Suprapubic skin (tissue), 4 donors: Measurements from ENCODE around the gene CHAC2. TPM values are rescaled to one million over a fixed set of nuclear protein-coding genes. Genes with fewer than 3 reads are reported as not detected.

Source experiments
- DNase-seq, 2 donors: peaks; one replicate each; pipeline ENCODE4 v3.0.0-alpha.2; 2019; ENCODE audit warnings: low spot score in 2 of 2
- H3K27ac ChIP-seq: fragments of 200-600 bp; sonication (generic); one replicate; pipeline ENCODE4 v1.5.1; 2019
- H3K27me3 ChIP-seq: fragments of 200-600 bp; sonication (generic); one replicate; pipeline ENCODE4 v1.5.1; 2019
- H3K36me3 ChIP-seq: fragments of 200-600 bp; sonication (generic); one replicate; pipeline ENCODE4 v1.5.1; 2019
- H3K4me1 ChIP-seq: fragments of 200-600 bp; sonication (generic); one replicate; pipeline ENCODE4 v1.5.1; 2019
- H3K4me3 ChIP-seq: fragments of 200-600 bp; sonication (generic); one replicate; pipeline ENCODE4 v1.5.1; 2019; ENCODE audit warnings: mild to moderate bottlenecking
- H3K9me3 ChIP-seq: fragments of 200-600 bp; sonication (generic); one replicate; pipeline ENCODE4 v1.5.1; 2019
- EP300 ChIP-seq: sonication (generic); formaldehyde crosslinking; IDR thresholded peaks from one replicate; pipeline ENCODE4 v1.6.1; 2017; ENCODE audit warnings: antibody characterized with exemption
- POLR2A ChIP-seq, 2 donors: fragments of 450-650 bp; IDR thresholded peaks; one replicate each; pipeline ENCODE4 v1.6.1; 2017; ENCODE audit warnings: antibody characterized with exemption in 2 of 2, mild to moderate bottlenecking in 2 of 2, moderate library complexity in 2 of 2
- POLR2AphosphoS5 ChIP-seq, 3 donors: sonication (generic); formaldehyde crosslinking; IDR thresholded peaks; one replicate each; pipeline ENCODE4 v1.6.1; 2017; ENCODE audit warnings: antibody characterized with exemption in 3 of 3
- WGBS: methylation state at CpG from one replicate; pipeline ENCODE4 v1.1.5; 2018; 5-methylcytosine and 5-hydroxymethylcytosine counted together
- total RNA-seq, 4 donors: library from RNA; depleted of rRNA; stranded (reverse); fragments of >200 nt; gene quantifications; one replicate each; pipeline ENCODE4 v1.1.0, GENCODE V29; 2016
- TF ChIP-seq, protein P1 (sequence below), 2 donors: fragments of 200-600 bp in 1 of 2; fragments of 450-650 bp in 1 of 2; sonication (generic) in 1 of 2; IDR thresholded peaks; one replicate each; pipeline ENCODE4 v1.5.1; 2016 to 2019; ENCODE audit warnings: antibody characterized with exemption in 2 of 2, mild to moderate bottlenecking in 1 of 2, moderate library complexity in 1 of 2

The CHAC2 gene
- total RNA-seq, 4 donors from 2014 or later: 1.4 to 6.4 (median 3.0) TPM

DNA sequence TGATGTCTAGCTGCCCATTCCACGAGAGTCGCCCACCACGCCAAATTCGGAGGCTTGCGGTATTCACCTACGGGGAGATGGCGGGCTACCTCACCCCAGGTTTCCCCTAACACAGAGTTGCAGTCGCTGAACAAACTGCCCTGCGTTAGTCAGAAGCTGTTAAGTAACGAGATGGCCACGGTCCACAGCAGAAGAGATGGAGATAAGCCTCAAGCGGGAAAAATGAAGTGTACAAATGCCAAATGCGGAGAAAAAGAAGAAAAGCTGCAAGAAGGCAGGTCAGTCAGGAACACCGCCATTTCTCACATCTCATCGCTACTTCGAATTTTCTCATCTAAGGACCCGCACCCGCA, 18.7 kb downstream of the CHAC2 start:
- Histone ChIP-seq H3K27ac (peak overlapping the region; percentile 83), H3K4me3 (peak overlapping the region; percentile 75), H3K36me3 (no peaks in the 10 kb centered on the region), H3K9me3 (no peaks in the 10 kb centered on the region), H3K27me3 (no peaks in the 10 kb centered on the region), H3K4me1 (peaks cover 41% of the 10 kb centered on the region)
- TF ChIP-seq POLR2AphosphoS5 (IDR thresholded peaks at IDR 0.05) (no peak), EP300 (no peak), POLR2A (IDR thresholded peaks at IDR 0.05) (no peak)
- TF ChIP-seq, protein P1, sequence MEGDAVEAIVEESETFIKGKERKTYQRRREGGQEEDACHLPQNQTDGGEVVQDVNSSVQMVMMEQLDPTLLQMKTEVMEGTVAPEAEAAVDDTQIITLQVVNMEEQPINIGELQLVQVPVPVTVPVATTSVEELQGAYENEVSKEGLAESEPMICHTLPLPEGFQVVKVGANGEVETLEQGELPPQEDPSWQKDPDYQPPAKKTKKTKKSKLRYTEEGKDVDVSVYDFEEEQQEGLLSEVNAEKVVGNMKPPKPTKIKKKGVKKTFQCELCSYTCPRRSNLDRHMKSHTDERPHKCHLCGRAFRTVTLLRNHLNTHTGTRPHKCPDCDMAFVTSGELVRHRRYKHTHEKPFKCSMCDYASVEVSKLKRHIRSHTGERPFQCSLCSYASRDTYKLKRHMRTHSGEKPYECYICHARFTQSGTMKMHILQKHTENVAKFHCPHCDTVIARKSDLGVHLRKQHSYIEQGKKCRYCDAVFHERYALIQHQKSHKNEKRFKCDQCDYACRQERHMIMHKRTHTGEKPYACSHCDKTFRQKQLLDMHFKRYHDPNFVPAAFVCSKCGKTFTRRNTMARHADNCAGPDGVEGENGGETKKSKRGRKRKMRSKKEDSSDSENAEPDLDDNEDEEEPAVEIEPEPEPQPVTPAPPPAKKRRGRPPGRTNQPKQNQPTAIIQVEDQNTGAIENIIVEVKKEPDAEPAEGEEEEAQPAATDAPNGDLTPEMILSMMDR (IDR thresholded peaks at IDR 0.05): no peak
- no peak for DNase-seq
- WGBS: 0% methylated on average over 18 of the region's 18 CpGs

DNA sequence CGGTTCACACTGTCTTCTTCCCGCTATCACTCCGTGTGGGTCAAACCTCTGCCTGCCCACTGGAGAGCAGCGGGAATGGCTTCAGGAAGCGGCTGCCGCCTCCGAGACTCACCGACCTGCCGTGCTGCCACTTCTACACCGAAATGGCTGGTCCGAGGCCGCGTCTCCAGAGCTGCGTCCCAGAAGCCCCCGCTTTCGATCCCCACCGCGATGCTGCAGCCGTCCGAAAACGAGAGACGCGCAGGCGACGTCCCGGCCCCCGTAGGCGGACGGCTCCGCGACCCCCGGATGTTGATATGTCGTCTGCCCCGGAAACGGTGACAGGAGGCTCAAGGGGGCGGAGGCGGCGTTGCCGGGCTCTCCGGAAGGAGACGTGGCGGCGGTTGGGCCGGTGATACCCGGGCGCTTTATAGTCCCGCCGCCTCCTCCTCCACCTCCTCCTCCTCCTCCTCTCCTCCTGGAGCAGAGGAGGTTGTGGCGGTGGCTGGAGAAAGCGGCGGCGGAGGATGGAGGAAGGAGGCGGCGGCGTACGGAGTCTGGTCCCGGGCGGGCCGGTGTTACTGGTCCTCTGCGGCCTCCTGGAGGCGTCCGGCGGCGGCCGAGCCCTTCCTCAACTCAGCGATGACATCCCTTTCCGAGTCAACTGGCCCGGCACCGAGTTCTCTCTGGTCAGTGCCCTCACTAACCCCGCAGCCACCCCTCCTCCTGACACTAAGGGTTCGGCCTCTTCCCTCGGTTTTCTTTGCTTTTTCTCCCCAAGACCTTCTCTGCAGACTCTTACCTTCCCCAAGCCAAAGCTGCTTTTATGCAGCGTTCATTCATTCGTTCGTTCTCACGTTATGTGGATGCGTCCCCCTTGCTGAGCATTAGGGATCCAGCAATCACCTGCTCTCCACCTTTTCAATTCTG, 19.4 kb downstream of the CHAC2 start, which contains the start of the genes ASB3 and ERLEC1:
ASB3 (minus strand) TSS at position 249 of the 909 bp plus-strand sequence. CDS start 21,381 bp downstream, outside the sequence.
ERLEC1 (plus strand) TSS at position 340 of the 909 bp plus-strand sequence; CDS start at position 507, 167 bp downstream.
- Histone ChIP-seq H3K27ac (peak within 1 kb of the TSS; percentile 83), H3K4me1 (peaks cover 41% of the 10 kb centered on the region), H3K27me3 (no peaks in the 10 kb centered on the region), H3K9me3 (no peaks in the 10 kb centered on the region), H3K36me3 (no peaks in the 10 kb centered on the region), H3K4me3 (peak within 1 kb of the TSS; percentile 75)
- peak; percentile 35 to 52 for TF ChIP-seq POLR2A (IDR thresholded peaks at IDR 0.05)
- no peak for TF ChIP-seq EP300
- TF ChIP-seq, protein P1 (IDR thresholded peaks at IDR 0.05): no peak
- peak in 1 of 3 donors; percentile 86 for TF ChIP-seq POLR2AphosphoS5 (IDR thresholded peaks at IDR 0.05)
- WGBS: under 1% methylated on average over 57 of the region's 77 CpGs
- peak; percentile 91 to 94 for DNase-seq

DNA sequence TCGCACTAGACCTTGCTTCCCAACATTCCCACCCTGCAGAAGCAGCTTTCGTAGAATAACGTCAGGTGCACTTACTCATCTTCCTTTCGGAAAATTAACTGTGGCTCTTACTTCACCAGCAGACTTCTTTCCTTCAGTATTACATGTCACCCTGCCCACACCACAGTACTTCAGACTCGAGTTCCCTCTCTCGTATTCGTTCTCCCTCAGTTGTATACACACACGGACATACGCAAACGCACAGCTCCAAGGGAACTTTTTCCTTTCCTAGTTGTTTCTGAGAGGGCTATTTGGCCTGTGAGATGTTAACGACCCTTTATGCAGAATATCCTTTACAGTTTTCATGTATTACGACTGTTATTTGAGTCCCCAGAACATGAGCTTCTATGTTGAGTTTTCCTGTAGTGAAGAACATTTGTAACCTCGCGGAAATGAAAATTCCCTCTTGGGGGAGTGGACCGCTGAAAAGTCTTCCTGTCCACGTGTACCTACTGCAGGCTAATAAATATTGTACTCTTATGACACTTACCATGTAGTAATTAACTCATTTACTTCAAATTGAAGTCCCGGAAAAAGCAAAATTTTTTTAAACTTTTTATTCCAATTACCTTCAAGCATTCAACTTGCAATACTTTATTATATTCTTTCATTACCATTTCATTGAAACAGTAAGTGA, 20.1 kb downstream of the CHAC2 start:
- no peaks in the 10 kb centered on the region for H3K36me3 ChIP-seq
- H3K27ac ChIP-seq: peak overlapping the region; percentile 83
- 2% methylated on average over 17 of the region's 17 CpGs for WGBS
- DNase-seq: no peak
- H3K27me3 ChIP-seq: no peaks in the 10 kb centered on the region
- TF ChIP-seq POLR2AphosphoS5 (IDR thresholded peaks at IDR 0.05): no peak
- peak overlapping the region; percentile 75 for H3K4me3 ChIP-seq
- no peaks in the 10 kb centered on the region for H3K9me3 ChIP-seq
- peaks cover 41% of the 10 kb centered on the region for H3K4me1 ChIP-seq

DNA sequence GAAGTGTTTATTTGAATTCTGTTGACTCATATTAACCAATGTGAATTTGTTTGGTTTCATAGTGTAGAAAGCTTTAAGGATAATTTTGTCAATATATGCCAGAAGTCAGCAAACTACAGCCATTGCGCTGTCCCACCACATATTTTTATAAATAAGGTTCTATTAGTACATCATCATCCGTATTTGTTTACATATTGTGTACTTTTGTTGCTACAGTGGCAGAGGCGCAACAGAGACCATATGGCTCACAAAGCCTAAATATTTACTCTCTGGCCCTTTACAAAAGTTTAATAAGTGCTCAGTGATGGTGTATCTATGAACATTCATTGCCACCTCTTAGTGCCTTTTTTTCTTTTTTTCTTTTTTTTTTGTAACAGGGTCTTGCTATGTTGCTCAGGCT, 25.7 kb downstream of the CHAC2 start:
- H3K36me3 ChIP-seq: peaks cover 15% of the 10 kb centered on the region
- TF ChIP-seq POLR2AphosphoS5 (IDR thresholded peaks at IDR 0.05) (no peak), EP300 (no peak), POLR2A (IDR thresholded peaks at IDR 0.05) (no peak)
- TF ChIP-seq, protein P1 (IDR thresholded peaks at IDR 0.05): no peak
- H3K27ac ChIP-seq: no peak overlapping the region
- H3K27me3 ChIP-seq: no peaks in the 10 kb centered on the region
- H3K9me3 ChIP-seq: no peaks in the 10 kb centered on the region
- no peak for DNase-seq
- WGBS: 87% methylated on average over 3 of the region's 3 CpGs
- H3K4me1 ChIP-seq: peaks cover 8% of the 10 kb centered on the region
- H3K4me3 ChIP-seq: no peak overlapping the region

DNA sequence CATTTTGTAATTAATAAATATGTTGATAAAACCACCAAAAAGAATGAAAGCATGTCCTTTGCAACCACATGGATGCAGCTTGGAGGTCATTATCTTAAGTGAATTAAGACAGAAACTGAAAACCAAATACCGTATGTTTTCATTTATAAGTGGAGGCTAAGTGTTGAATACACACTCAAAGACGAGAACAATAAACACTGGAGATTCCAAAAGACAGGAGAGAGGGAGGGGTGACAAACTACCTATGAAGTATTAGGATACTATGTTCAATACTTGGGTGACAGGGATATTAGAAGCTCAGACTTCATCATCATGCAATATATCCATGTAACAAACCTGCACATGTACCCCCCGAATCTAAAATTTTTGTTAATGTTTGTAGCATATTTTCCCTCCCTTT, 26.2 kb downstream of the CHAC2 start:
- Histone ChIP-seq H3K27me3 (no peaks in the 10 kb centered on the region), H3K4me3 (no peak overlapping the region), H3K9me3 (no peaks in the 10 kb centered on the region), H3K36me3 (peaks cover 21% of the 10 kb centered on the region), H3K4me1 (peaks cover 2% of the 10 kb centered on the region), H3K27ac (no peak overlapping the region)
- WGBS: 83% methylated on average over 3 of the region's 3 CpGs
- TF ChIP-seq POLR2A (IDR thresholded peaks at IDR 0.05): no peak
- no peak for TF ChIP-seq EP300
- TF ChIP-seq, protein P1 (IDR thresholded peaks at IDR 0.05): no peak
- no peak for TF ChIP-seq POLR2AphosphoS5 (IDR thresholded peaks at IDR 0.05)
- DNase-seq: no peak
